GM21367 (cell line): ENCODE results near the gene CCNY.

Experiments
- ATAC-seq: cut with Tn5 transposase; IDR thresholded peaks from one replicate; pipeline ENCODE4 v1.9.1; 2021; ENCODE audit not compliant: unreplicated experiment

The CCNY gene

GRCh38 chr10:35545878-35546590 lies 209.7 kb downstream of the CCNY start:
- ATAC-seq, result no peak

DNA sequence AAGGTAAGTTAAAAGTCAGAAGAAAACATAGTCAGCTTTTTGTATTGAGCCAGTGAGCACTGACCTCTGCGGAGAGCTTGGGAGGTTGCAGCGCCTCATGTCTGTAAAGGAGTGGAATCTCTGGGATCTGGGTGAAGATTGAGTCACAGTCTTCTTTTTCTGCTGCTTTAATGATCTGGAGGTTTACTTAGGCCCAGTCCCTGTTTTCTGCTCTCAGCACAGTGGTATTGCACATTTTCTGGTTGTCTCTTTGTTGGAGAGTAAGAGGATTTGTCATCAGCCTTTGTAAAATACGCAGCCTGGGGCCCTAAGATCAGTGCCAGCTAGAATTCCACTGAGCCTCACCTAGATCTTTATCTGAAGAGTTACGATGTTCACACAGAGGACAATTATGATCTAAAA lies 210.5 kb downstream of the CCNY start:
- no peak for ATAC-seq

DNA sequence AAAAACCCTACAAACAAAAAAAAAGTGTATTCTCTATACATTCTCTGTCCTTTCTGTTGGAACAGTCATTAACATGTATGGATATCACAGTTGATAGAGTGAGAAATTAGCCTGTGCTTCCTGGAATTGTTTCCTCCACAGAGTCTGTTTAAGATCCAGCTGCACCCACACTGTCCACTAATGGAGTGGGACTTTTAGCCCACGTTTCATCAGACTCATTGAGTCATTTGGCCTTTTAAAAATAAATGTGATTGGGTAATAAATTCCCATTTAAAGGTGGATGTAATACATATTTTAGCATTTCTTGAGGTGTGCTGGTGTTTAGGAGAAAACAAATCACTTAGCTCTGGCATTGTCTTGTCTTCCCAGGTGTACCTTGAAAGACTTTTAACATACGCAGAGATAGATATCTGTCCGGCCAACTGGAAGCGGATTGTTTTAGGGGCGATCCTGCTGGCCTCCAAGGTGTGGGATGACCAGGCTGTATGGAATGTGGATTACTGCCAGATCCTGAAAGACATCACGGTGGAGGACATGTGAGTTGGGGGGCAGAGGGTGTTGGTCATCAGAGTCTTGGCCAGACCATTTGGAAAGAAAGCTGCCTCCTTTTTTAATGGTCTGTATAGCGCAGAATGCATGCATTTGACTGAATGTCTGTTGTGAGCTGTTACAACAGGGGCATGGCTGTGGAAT lies 216.5 kb downstream of the CCNY start:
- no peak for ATAC-seq

- ATAC-seq, result no peak
Measured at GRCh38 chr10:35554036-35554435, 217.7 kb downstream of the CCNY start.

GRCh38 chr10:35554461-35555056 lies 218.2 kb downstream of the CCNY start:
- no peak for ATAC-seq

- ATAC-seq, result no peak
Measured at GRCh38 chr10:35555962-35556930, 219.9 kb downstream of the CCNY start.

- no peak for ATAC-seq
Measured at GRCh38 chr10:35558276-35558675, 222.0 kb downstream of the CCNY start.

- ATAC-seq, result no peak
Measured at GRCh38 chr10:35559416-35559815, 223.1 kb downstream of the CCNY start.

GRCh38 chr10:35561715-35562114 lies 225.4 kb downstream of the CCNY start:
- no peak for ATAC-seq

DNA sequence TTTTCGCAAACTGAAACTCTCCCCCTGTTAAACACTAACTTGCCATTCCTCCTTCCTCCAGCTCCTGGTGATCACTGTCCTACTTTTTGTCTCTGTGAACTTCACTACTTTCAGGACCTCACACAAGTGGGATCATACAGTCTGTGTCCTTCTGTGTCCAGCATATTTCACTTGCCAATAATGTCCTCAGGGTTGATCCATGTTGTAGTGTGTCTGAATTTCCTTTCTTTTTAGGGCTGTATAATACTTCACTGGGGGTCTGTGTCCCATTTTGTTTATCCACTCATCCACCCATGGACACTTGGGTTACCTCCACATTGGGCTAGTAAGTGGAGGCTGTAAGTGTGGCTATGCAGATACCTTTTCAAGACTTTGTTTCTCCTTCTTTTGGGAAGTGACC lies 226.1 kb downstream of the CCNY start:
- no peak for ATAC-seq

DNA sequence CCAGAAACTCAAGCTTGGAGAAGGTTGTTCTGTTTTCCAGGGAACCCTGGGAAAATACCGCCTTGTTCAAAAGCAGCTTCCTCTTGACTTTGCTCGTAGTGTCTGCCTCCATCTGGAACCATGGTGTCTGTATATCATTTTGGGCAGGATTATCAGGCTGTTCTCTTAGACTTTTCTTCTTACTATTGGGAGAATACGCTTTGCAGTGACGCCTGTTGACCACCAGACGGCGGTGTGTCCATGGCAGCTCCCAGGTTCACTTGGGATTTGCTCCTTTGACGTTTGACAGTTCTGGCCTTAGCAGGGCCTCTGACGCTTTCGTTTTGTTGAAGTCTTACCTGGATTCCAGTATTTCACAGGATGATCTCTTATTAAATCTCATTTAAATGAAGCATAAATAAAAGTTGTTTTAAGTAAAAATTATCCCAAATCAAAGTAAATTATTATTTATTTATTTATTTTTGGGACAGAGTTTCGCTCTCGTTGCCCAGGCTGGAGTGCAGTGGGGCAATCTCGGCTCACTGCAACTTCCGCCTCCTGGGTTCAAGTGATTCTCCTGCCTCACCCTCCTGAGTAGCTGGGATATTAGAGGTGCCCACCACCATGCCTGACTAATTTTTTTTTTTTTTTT lies 227.1 kb downstream of the CCNY start:
- no peak for ATAC-seq

DNA sequence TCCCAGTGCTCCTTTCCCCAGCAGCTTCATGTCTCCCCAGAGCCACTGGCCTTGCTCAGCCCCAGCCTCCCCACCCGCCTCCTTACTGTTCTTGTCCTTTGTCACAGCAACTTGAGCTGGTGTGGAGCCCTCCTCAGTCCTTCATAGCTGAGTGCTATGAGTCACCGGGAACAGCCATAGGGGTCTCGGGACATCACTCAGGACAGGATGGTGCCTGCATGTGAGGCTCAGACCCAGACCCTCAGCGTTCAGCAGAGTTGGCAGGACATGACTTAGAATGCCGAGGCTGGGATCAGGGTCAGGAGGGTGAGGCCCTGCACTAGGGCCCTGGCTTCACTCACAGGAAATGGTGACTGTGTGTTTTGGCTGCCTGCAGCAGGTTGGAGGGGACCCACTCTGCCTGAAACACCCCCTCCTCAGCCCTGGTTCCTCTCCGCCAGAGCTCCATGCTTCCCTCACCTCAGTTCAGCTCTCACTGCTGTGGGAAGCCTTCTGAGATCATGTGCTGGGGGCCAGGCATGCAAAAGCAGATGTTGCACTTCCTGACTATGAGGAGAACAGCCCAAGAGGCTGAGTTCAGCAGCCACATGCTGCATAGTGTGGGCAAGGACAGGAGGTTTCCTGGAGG lies 228.1 kb downstream of the CCNY start:
- ATAC-seq, result peak; percentile 88

DNA sequence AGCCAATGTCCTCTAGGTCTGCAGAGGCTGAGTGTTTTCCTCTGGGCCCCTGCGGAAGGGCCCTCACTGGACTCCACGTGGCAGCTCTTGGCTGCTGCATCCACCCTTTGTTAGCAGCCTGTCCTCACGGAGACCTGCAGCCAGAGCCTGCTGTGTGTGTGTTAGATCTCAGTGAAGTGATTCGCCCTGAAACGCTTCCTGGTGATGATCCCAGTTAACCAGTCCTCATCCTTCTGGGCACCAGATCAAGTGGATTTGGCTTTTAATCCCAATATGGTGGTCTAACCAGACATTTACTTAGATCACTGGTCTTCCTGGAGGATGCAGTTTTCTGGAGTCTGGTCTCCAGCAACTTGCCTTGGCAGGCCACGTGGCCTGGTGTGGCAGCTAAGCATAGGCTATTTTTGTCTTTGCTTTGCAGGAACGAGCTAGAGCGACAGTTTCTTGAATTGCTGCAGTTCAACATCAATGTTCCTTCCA lies 229.3 kb downstream of the CCNY start:
- no peak for ATAC-seq

DNA sequence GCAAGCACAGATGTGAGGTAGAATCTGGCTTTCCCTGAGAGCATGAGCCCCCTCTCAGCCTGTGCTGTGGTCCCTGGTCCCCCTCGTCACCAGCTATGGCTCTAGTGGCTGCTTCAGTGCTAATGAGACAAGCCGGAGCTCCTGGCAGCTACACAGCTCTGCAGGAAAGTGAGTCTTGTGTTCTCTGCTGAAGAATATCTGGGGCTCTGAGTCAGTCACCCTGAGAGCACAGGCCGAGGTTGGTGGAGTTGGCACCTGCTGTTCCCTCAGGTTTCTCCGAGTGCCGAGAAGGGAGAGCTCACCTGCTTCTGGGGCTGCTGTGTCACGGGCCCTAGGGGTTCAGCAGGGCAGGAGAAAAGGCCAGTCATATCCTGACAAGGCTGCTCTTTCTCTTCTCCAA lies 231.6 kb downstream of the CCNY start:
- no peak for ATAC-seq

DNA sequence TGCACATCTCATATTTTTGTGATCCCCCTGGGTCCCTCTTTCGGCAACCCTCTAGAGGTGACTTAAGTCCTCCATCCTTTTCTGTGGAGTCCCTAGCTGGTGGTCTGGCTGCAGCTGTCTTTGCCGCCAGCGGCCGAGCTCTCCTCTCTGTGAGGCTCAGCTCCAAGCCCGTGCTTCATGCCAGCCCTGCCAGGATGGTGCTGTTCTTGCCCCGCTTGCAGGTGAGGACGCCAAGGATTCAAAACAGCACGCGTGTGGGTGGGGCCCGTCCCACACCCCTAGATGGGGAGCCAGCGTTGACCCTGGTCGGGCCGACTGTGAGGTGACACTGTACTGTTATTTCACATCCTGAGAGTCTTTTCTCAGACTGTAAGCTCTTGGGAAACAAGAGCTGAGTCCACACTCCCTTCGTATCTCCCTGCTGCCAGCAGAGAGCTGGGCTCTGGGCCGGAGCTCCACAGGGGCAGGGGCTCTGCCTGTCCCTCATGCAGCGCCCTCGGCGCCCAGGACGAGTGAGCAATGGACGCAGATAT lies 232.2 kb downstream of the CCNY start:
- ATAC-seq, result no peak

GRCh38 chr10:35569111-35569707 lies 232.9 kb downstream of the CCNY start:
- no peak for ATAC-seq

- no peak for ATAC-seq
Measured at GRCh38 chr10:35569836-35570235, 233.5 kb downstream of the CCNY start.

GRCh38 chr10:35570397-35570796 lies 234.1 kb downstream of the CCNY start:
- no peak for ATAC-seq

DNA sequence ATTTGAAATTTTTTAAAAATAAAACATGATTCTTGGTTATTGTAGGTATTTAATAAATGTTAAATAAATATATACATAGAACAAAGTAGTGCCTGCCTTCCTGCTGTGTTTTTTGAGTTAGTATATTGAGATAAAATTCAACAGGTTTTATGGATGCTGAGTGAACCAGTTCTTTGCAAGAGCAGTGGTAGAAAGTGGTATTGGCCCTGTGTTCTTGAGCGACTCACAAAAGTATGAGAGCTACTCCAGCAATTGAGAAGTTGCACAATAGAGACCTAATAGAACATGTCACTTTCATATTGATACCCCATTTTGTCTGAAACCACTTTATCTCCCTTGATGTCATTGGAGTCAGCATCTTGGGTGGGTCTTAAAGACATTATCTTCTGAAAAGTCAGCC lies 236.3 kb downstream of the CCNY start:
- no peak for ATAC-seq
